Stimulated activated effector memory CD8-positive, alpha-beta T cell treated with anti-CD3 and anti-CD28 coated beads, Interleukin-12 subunit alpha, Interleukin-12 subunit beta, amount 100 ng/mL, for 72 hours (primary cell): ENCODE data around the gene NIT2.

Experiments used
- ATAC-seq: fragments of 150-1000 bp; cut with Tn5 transposase; 2 replicates; pipeline ENCODE4 v1.10.0; 2021
- DNase-seq, 2 donors: peaks; one replicate each; pipeline ENCODE4 v3.0.0; 2021 to 2022; ENCODE audit warnings: low spot score in 2 of 2
- H3K27ac Mint-ChIP-seq: one replicate; pipeline ENCODE4 v1.8.0; 2022; ENCODE audit warnings: mild to moderate bottlenecking, mixed read lengths
- H3K36me3 Mint-ChIP-seq: one replicate; pipeline ENCODE4 v1.8.0; 2022; ENCODE audit warnings: mild to moderate bottlenecking, mixed read lengths
- H3K4me1 Mint-ChIP-seq: one replicate; pipeline ENCODE4 v1.8.0; 2022; ENCODE audit warnings: mixed read lengths
- H3K4me3 Mint-ChIP-seq: one replicate; pipeline ENCODE4 v1.8.0; 2022; ENCODE audit warnings: mild to moderate bottlenecking, mixed read lengths
- H3K9me3 Mint-ChIP-seq: one replicate; pipeline ENCODE4 v1.8.0; 2022; ENCODE audit warnings: mixed read lengths

The NIT2 gene

DNA sequence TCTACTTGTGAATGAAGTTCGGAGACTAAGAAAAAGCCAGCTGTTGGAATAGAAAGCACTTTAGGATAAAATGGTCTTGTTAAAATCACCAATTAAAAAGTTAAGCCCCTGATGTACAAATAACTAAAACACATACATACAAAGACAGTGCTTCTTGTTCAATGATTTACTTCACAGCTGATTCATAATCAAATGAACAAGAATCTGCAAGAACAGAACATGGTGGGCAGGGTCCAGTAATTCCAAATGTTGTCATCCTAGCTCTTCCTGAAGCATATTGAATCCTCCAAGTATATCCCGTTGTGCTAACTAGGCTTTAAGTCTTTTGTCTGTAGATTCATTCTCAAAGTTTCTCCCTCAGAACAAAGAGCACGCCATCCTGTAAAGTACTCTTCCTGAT, 24.5 kb downstream of the NIT2 start:
- ATAC-seq (no peak), DNase-seq (no peak)
- Mint-ChIP-seq H3K36me3 (peaks cover 79% of the 10 kb centered on the region), H3K9me3 (peaks cover 2% of the 10 kb centered on the region), H3K27ac (peak overlapping the region; percentile 6), H3K4me3 (no peak overlapping the region), H3K4me1 (no peaks in the 10 kb centered on the region)

GRCh38 chr3:100360757-100361496, 26.4 kb downstream of the NIT2 start:
- no peak overlapping the region for H3K4me3 Mint-ChIP-seq
- peaks cover 79% of the 10 kb centered on the region for H3K36me3 Mint-ChIP-seq
- H3K27ac Mint-ChIP-seq, result peak overlapping the region; percentile 32
- ATAC-seq (no peak), DNase-seq (no peak)
- no peaks in the 10 kb centered on the region for H3K4me1 Mint-ChIP-seq
- H3K9me3 Mint-ChIP-seq, result peaks cover 2% of the 10 kb centered on the region

- no peak overlapping the region for H3K4me3 Mint-ChIP-seq
- no peak overlapping the region for H3K27ac Mint-ChIP-seq
- ATAC-seq (no peak), DNase-seq (no peak)
- H3K9me3 Mint-ChIP-seq, result peaks cover 2% of the 10 kb centered on the region
- peaks cover 79% of the 10 kb centered on the region for H3K36me3 Mint-ChIP-seq
- no peaks in the 10 kb centered on the region for H3K4me1 Mint-ChIP-seq
Observed at GRCh38 chr3:100361897-100362296, 27.3 kb downstream of the NIT2 start.

DNA sequence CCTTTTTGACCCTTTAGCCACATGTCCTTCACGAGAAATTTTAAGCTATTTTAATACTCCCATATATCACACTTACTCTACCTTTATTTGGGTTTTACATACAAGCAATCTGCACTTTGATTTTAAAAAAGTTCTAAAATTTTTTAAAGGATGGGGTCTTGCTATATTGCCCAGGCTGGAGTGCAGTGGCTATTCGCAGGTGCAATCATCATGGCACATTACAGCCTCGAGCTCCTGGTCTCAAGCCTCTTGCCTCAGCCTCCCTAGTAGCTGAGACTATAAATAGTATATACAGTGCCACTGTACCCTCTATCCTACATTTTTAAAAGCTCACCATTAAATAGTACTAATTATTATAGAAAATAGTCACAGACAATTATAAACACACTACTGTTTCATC, 29.9 kb downstream of the NIT2 start:
- H3K36me3 Mint-ChIP-seq, result peaks cover 83% of the 10 kb centered on the region

GRCh38 chr3:100366424-100366823, 31.9 kb downstream of the NIT2 start:
- Mint-ChIP-seq H3K36me3 (peaks cover 100% of the 10 kb centered on the region), H3K9me3 (peaks cover 2% of the 10 kb centered on the region)

More for the DNA sequence above, 29.9 kb downstream of the NIT2 start:
- Mint-ChIP-seq H3K4me3 (no peak overlapping the region), H3K9me3 (peaks cover 2% of the 10 kb centered on the region), H3K4me1 (no peaks in the 10 kb centered on the region), H3K27ac (no peak overlapping the region)
- no peak for ATAC-seq
- DNase-seq, result no peak

DNA sequence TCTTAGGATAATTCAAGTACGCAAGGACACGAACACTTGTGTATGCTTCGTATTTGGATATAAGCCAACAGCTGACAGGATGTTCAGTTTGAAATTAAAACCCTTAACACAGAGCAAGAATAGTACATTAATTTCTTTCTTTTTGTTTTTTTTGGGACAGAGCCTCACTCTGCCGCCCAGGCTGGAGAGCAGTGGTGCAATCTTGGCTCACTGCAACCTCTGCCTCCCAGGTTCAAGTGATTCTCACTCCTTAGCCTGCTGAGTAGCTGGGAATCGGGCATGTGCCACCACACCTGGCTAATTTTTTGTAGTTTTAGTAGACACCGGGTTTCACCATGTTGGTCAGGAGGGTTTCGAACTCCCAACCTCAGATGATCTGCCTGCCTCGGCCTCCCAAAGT, 33.9 kb downstream of the NIT2 start:
- Mint-ChIP-seq H3K4me1 (no peaks in the 10 kb centered on the region), H3K27ac (no peak overlapping the region), H3K4me3 (no peak overlapping the region), H3K9me3 (no peaks in the 10 kb centered on the region), H3K36me3 (peaks cover 100% of the 10 kb centered on the region)
- DNase-seq, result no peak
- ATAC-seq, result no peak

More at GRCh38 chr3:100366424-100366823, 31.9 kb downstream of the NIT2 start:
- ATAC-seq, result no peak
- H3K4me3 Mint-ChIP-seq, result no peak overlapping the region
- H3K4me1 Mint-ChIP-seq, result no peaks in the 10 kb centered on the region
- no peak for DNase-seq
- H3K27ac Mint-ChIP-seq, result peak overlapping the region; percentile 10

DNA sequence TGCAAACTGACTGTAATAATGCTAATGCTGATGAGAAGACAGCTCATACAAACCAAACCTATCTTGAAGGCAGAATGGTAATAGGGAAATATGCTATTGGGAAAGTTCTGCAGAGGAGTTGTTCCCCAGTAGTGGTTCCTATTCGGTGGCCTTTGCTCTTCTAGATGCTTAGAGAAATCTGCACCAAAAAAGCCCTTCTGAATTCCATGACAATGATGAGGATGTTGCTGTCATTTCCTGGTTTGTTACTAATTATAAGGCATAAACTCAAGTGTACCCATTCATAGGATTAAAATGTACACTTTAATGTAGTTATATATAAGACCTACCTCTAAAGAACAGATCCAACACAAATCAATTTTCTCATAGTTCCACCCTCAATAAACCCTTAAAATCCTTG, 36.2 kb downstream of the NIT2 start:
- Mint-ChIP-seq H3K4me1 (no peaks in the 10 kb centered on the region), H3K4me3 (no peak overlapping the region), H3K9me3 (no peaks in the 10 kb centered on the region), H3K27ac (no peak overlapping the region), H3K36me3 (peaks cover 97% of the 10 kb centered on the region)
- DNase-seq (no peak), ATAC-seq (no peak)

- H3K4me3 Mint-ChIP-seq, result no peak overlapping the region
- no peaks in the 10 kb centered on the region for H3K4me1 Mint-ChIP-seq
- no peak for ATAC-seq
- H3K36me3 Mint-ChIP-seq, result peaks cover 97% of the 10 kb centered on the region
- H3K9me3 Mint-ChIP-seq, result no peaks in the 10 kb centered on the region
- no peak for DNase-seq
- no peak overlapping the region for H3K27ac Mint-ChIP-seq
Observed at GRCh38 chr3:100374521-100374920, 40.0 kb downstream of the NIT2 start.

DNA sequence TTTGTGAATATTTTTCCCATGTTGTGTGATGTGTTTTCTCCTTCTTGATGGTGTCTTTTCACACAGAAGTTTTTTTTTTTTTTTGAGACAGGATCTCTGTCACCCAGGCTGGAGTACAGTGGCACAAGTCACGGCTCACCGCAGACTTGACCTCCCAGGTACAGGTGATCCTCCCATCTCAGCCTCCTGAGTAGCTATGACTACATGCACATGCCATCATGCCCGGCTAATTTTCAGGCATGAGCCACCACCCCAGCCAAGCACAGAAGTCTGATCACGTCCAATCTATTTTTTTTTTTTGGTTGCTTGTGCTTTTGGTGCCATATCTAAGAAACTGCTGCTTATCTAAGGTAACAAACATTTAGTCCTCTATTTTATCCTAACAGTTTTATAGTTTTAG, 41.7 kb downstream of the NIT2 start:
- H3K4me3 Mint-ChIP-seq, result no peak overlapping the region
- no peaks in the 10 kb centered on the region for H3K4me1 Mint-ChIP-seq
- no peaks in the 10 kb centered on the region for H3K9me3 Mint-ChIP-seq
- peaks cover 97% of the 10 kb centered on the region for H3K36me3 Mint-ChIP-seq
- no peak for DNase-seq
- no peak for ATAC-seq
- H3K27ac Mint-ChIP-seq, result no peak overlapping the region

DNA sequence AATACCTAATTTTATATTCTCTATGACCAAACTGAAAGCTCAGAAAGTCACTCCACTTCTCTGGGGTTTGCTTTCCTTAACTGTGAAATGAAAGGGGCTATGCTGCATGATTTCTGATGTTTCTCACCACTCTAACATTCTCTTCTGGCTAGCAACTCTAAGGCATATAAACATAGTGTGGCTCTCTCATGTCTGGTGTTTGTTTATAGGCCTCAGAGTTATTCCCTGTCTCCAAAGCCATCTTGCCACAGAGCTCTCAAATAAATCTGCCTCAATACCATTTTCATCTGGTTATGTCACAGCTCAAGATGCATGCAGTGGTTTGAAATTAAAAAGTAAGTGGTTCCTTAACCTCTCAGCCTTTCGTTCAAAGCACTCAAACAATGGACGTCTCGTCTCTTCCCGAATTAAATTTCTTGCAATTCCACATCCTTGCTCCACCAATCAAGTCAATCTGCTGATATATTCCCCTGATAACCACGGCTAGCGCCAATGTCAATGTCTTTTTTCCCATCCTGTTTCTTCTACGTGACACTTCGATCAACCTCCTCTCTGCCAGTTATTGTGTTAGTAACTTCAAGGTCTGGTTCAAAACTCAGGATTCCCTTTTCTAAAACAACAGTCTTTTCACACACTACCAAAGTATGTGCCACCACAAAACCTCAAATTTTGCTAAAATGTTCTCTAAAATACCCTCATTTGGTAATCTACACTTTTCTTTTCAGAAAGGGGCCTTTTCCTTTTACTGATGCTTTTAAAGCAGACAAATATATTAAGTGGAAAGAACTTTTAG, 50.4 kb downstream of the NIT2 start:
- Mint-ChIP-seq H3K27ac (no peak overlapping the region), H3K9me3 (no peaks in the 10 kb centered on the region), H3K36me3 (peaks cover 85% of the 10 kb centered on the region), H3K4me3 (no peak overlapping the region), H3K4me1 (peaks cover 14% of the 10 kb centered on the region)
- DNase-seq, result no peak
- no peak for ATAC-seq

GRCh38 chr3:100386437-100387074, 52.0 kb downstream of the NIT2 start:
- Mint-ChIP-seq H3K9me3 (no peaks in the 10 kb centered on the region), H3K4me1 (peaks cover 14% of the 10 kb centered on the region), H3K27ac (no peak overlapping the region), H3K4me3 (no peak overlapping the region), H3K36me3 (peaks cover 69% of the 10 kb centered on the region)
- DNase-seq (no peak), ATAC-seq (no peak)

GRCh38 chr3:100389025-100389424, 54.5 kb downstream of the NIT2 start:
- H3K4me1 Mint-ChIP-seq, result peaks cover 18% of the 10 kb centered on the region
- peaks cover 44% of the 10 kb centered on the region for H3K36me3 Mint-ChIP-seq
- no peak overlapping the region for H3K4me3 Mint-ChIP-seq
- no peak overlapping the region for H3K27ac Mint-ChIP-seq
- H3K9me3 Mint-ChIP-seq, result no peaks in the 10 kb centered on the region
- ATAC-seq (no peak), DNase-seq (no peak)

- no peak overlapping the region for H3K4me3 Mint-ChIP-seq
- H3K36me3 Mint-ChIP-seq, result peaks cover 36% of the 10 kb centered on the region
- ATAC-seq, result peak; percentile 46
- no peaks in the 10 kb centered on the region for H3K9me3 Mint-ChIP-seq
- DNase-seq, result no peak
- peak overlapping the region; percentile 35 for H3K27ac Mint-ChIP-seq
- H3K4me1 Mint-ChIP-seq, result peaks cover 39% of the 10 kb centered on the region
Observed at GRCh38 chr3:100395679-100396431, 61.3 kb downstream of the NIT2 start.

- H3K4me3 Mint-ChIP-seq, result no peak overlapping the region
Observed at GRCh38 chr3:100396967-100397366, 62.4 kb downstream of the NIT2 start.

More at GRCh38 chr3:100396967-100397366, 62.4 kb downstream of the NIT2 start:
- peak overlapping the region; percentile 12 for H3K27ac Mint-ChIP-seq
- ATAC-seq, result no peak
- no peaks in the 10 kb centered on the region for H3K9me3 Mint-ChIP-seq
- DNase-seq, result no peak
- peaks cover 45% of the 10 kb centered on the region for H3K4me1 Mint-ChIP-seq
- peaks cover 47% of the 10 kb centered on the region for H3K36me3 Mint-ChIP-seq
